Activated naive CD8-positive, alpha-beta T cell treated with anti-CD3 and anti-CD28 coated beads, Interleukin-2, amount 50 U/mL, for 24 hours (primary cell): ENCODE data around the gene SMKR1.
A peak's percentile ranks its signal among the peaks of the same experiment; 100 is the strongest.

ENCODE experiments used
- ATAC-seq: fragments of 150-1000 bp; cut with Tn5 transposase; one replicate; pipeline ENCODE4 v1.10.0; 2021
- DNase-seq: peaks from one replicate; pipeline ENCODE4 v3.0.0; 2021
- H3K27ac Mint-ChIP-seq: one replicate; pipeline ENCODE4 v1.8.0; 2021; ENCODE audit warnings: mild to moderate bottlenecking, mixed read lengths
- H3K27me3 Mint-ChIP-seq: one replicate; pipeline ENCODE4 v1.8.0; 2021; ENCODE audit warnings: mixed read lengths
- H3K36me3 Mint-ChIP-seq: one replicate; pipeline ENCODE4 v1.8.0; 2021; ENCODE audit warnings: low read depth, mixed read lengths
- H3K4me1 Mint-ChIP-seq: one replicate; pipeline ENCODE4 v1.8.0; 2021; ENCODE audit warnings: mixed read lengths
- H3K4me3 Mint-ChIP-seq: one replicate; pipeline ENCODE4 v1.8.0; 2021; ENCODE audit warnings: mild to moderate bottlenecking, moderate library complexity, mixed read lengths
- H3K9me3 Mint-ChIP-seq: one replicate; pipeline ENCODE4 v1.8.0; 2021; ENCODE audit warnings: mixed read lengths

Gene SMKR1

GRCh38 chr7:129501760-129502707 lies at the start of gene SMKR1:
Gene SMKR1, plus strand, starts transcription at chr7:129502531. Its CDS starts 294 bp downstream, at chr7:129502825.
- H3K27ac Mint-ChIP-seq, result peak within 1 kb of the TSS; percentile 74
- H3K9me3 Mint-ChIP-seq, result no peaks in the 10 kb centered on the region
- peaks cover 13% of the 10 kb centered on the region for H3K4me1 Mint-ChIP-seq
- ATAC-seq (peak; percentile 98), DNase-seq (peak; percentile 89)
- peak within 1 kb of the TSS; percentile 79 for H3K4me3 Mint-ChIP-seq
- H3K27me3 Mint-ChIP-seq, result no peaks in the 10 kb centered on the region
- peaks cover 2% of the 10 kb centered on the region for H3K36me3 Mint-ChIP-seq

- Mint-ChIP-seq H3K9me3 (peaks cover 9% of the 10 kb centered on the region), H3K27me3 (no peaks in the 10 kb centered on the region), H3K4me1 (no peaks in the 10 kb centered on the region), H3K36me3 (peaks cover 70% of the 10 kb centered on the region), H3K27ac (no peak overlapping the region), H3K4me3 (no peak overlapping the region)
- ATAC-seq, result no peak
- no peak for DNase-seq
Measured at GRCh38 chr7:129452589-129453231, 49.6 kb upstream of the SMKR1 start.

GRCh38 chr7:129453510-129454248 lies 48.7 kb upstream of the SMKR1 start:
- no peaks in the 10 kb centered on the region for H3K4me1 Mint-ChIP-seq
- no peak overlapping the region for H3K4me3 Mint-ChIP-seq
- H3K27me3 Mint-ChIP-seq, result no peaks in the 10 kb centered on the region
- peaks cover 64% of the 10 kb centered on the region for H3K36me3 Mint-ChIP-seq
- peaks cover 6% of the 10 kb centered on the region for H3K9me3 Mint-ChIP-seq
- DNase-seq (no peak), ATAC-seq (no peak)
- no peak overlapping the region for H3K27ac Mint-ChIP-seq

GRCh38 chr7:129454249-129454551 lies 48.1 kb upstream of the SMKR1 start:
- H3K27ac Mint-ChIP-seq, result no peak overlapping the region
- DNase-seq (no peak), ATAC-seq (no peak)
- H3K4me1 Mint-ChIP-seq, result no peaks in the 10 kb centered on the region
- no peak overlapping the region for H3K4me3 Mint-ChIP-seq
- H3K27me3 Mint-ChIP-seq, result no peaks in the 10 kb centered on the region
- H3K9me3 Mint-ChIP-seq, result peaks cover under 1% of the 10 kb centered on the region
- H3K36me3 Mint-ChIP-seq, result peaks cover 63% of the 10 kb centered on the region

GRCh38 chr7:129456421-129456820 lies 45.9 kb upstream of the SMKR1 start:
- Mint-ChIP-seq H3K27ac (no peak overlapping the region), H3K4me3 (no peak overlapping the region), H3K27me3 (no peaks in the 10 kb centered on the region), H3K9me3 (no peaks in the 10 kb centered on the region), H3K36me3 (peaks cover 46% of the 10 kb centered on the region), H3K4me1 (no peaks in the 10 kb centered on the region)
- ATAC-seq, result no peak
- no peak for DNase-seq

- H3K27ac Mint-ChIP-seq, result no peak overlapping the region
- no peaks in the 10 kb centered on the region for H3K4me1 Mint-ChIP-seq
- ATAC-seq (no peak), DNase-seq (no peak)
- H3K27me3 Mint-ChIP-seq, result no peaks in the 10 kb centered on the region
- H3K4me3 Mint-ChIP-seq, result no peak overlapping the region
- H3K36me3 Mint-ChIP-seq, result peaks cover 40% of the 10 kb centered on the region
- H3K9me3 Mint-ChIP-seq, result no peaks in the 10 kb centered on the region
Measured at GRCh38 chr7:129457101-129457500, 45.2 kb upstream of the SMKR1 start.

- Mint-ChIP-seq H3K27me3 (no peaks in the 10 kb centered on the region), H3K4me3 (no peak overlapping the region), H3K9me3 (no peaks in the 10 kb centered on the region), H3K4me1 (no peaks in the 10 kb centered on the region), H3K36me3 (peaks cover 38% of the 10 kb centered on the region), H3K27ac (no peak overlapping the region)
- DNase-seq (no peak), ATAC-seq (no peak)
Measured at GRCh38 chr7:129458171-129458570, 44.2 kb upstream of the SMKR1 start.

- H3K27me3 Mint-ChIP-seq, result no peaks in the 10 kb centered on the region
- no peak for DNase-seq
- ATAC-seq, result no peak
Measured at GRCh38 chr7:129461809-129462208, 40.5 kb upstream of the SMKR1 start.

GRCh38 chr7:129462420-129462819 lies 39.9 kb upstream of the SMKR1 start:
- H3K4me1 Mint-ChIP-seq, result no peaks in the 10 kb centered on the region
- no peaks in the 10 kb centered on the region for H3K27me3 Mint-ChIP-seq
- no peak for ATAC-seq
- no peaks in the 10 kb centered on the region for H3K9me3 Mint-ChIP-seq
- H3K36me3 Mint-ChIP-seq, result peaks cover 29% of the 10 kb centered on the region
- no peak overlapping the region for H3K27ac Mint-ChIP-seq
- no peak for DNase-seq
- H3K4me3 Mint-ChIP-seq, result no peak overlapping the region

More at GRCh38 chr7:129461809-129462208, 40.5 kb upstream of the SMKR1 start:
- H3K4me3 Mint-ChIP-seq, result no peak overlapping the region
- peaks cover 26% of the 10 kb centered on the region for H3K36me3 Mint-ChIP-seq
- no peaks in the 10 kb centered on the region for H3K9me3 Mint-ChIP-seq
- H3K4me1 Mint-ChIP-seq, result no peaks in the 10 kb centered on the region
- H3K27ac Mint-ChIP-seq, result no peak overlapping the region

- Mint-ChIP-seq H3K27ac (no peak overlapping the region), H3K4me3 (no peak overlapping the region), H3K9me3 (no peaks in the 10 kb centered on the region), H3K4me1 (no peaks in the 10 kb centered on the region), H3K27me3 (no peaks in the 10 kb centered on the region), H3K36me3 (peaks cover 24% of the 10 kb centered on the region)
- ATAC-seq (no peak), DNase-seq (no peak)
Measured at GRCh38 chr7:129464194-129464593, 38.1 kb upstream of the SMKR1 start.

- H3K36me3 Mint-ChIP-seq, result peaks cover 24% of the 10 kb centered on the region
Measured at GRCh38 chr7:129465080-129465479, 37.3 kb upstream of the SMKR1 start.

GRCh38 chr7:129466796-129467195 lies 35.5 kb upstream of the SMKR1 start:
- H3K4me1 Mint-ChIP-seq, result peaks cover 12% of the 10 kb centered on the region
- H3K27me3 Mint-ChIP-seq, result no peaks in the 10 kb centered on the region
- DNase-seq (no peak), ATAC-seq (no peak)
- H3K4me3 Mint-ChIP-seq, result no peak overlapping the region
- H3K9me3 Mint-ChIP-seq, result no peaks in the 10 kb centered on the region
- peaks cover 26% of the 10 kb centered on the region for H3K36me3 Mint-ChIP-seq
- H3K27ac Mint-ChIP-seq, result no peak overlapping the region

More at GRCh38 chr7:129465080-129465479, 37.3 kb upstream of the SMKR1 start:
- no peak for DNase-seq
- H3K27me3 Mint-ChIP-seq, result no peaks in the 10 kb centered on the region
- ATAC-seq, result no peak
- H3K27ac Mint-ChIP-seq, result no peak overlapping the region
- H3K9me3 Mint-ChIP-seq, result no peaks in the 10 kb centered on the region
- H3K4me1 Mint-ChIP-seq, result no peaks in the 10 kb centered on the region
- no peak overlapping the region for H3K4me3 Mint-ChIP-seq

GRCh38 chr7:129468087-129468486 lies 34.2 kb upstream of the SMKR1 start:
- no peak for ATAC-seq
- Mint-ChIP-seq H3K9me3 (no peaks in the 10 kb centered on the region), H3K27ac (no peak overlapping the region), H3K4me1 (peaks cover 16% of the 10 kb centered on the region), H3K27me3 (no peaks in the 10 kb centered on the region), H3K4me3 (no peak overlapping the region), H3K36me3 (peaks cover 26% of the 10 kb centered on the region)
- no peak for DNase-seq

- DNase-seq (no peak), ATAC-seq (peak; percentile 13)
- Mint-ChIP-seq H3K27ac (no peak overlapping the region), H3K36me3 (peaks cover 24% of the 10 kb centered on the region), H3K9me3 (no peaks in the 10 kb centered on the region), H3K27me3 (no peaks in the 10 kb centered on the region), H3K4me1 (peaks cover 16% of the 10 kb centered on the region), H3K4me3 (no peak overlapping the region)
Measured at GRCh38 chr7:129468547-129468946, 33.8 kb upstream of the SMKR1 start.
